OCI-LY1 (cell line): ENCODE measurements around the gene GPRIN1.

ENCODE experiments used
- H2AFZ ChIP-seq: fragments of 200-600 bp; sonication (generic), shearing (Covaris generic); 2 replicates; pipeline ENCODE4 v1.6.0; 2014; ENCODE audit warnings: antibody characterized with exemption, mild to moderate bottlenecking, low read length
- H3F3A ChIP-seq: fragments of 200-600 bp; sonication (generic), shearing (Covaris generic); 2 replicates; pipeline ENCODE4 v1.6.0; 2014; ENCODE audit warnings: mild to moderate bottlenecking, antibody characterized with exemption, low read length, moderate library complexity; ENCODE audit not compliant: insufficient read depth
- H3K27ac ChIP-seq: fragments of 200-600 bp; sonication (generic); 2 replicates; pipeline ENCODE4 v1.5.1; 2014; ENCODE audit warnings: low read length, mixed run types, mild to moderate bottlenecking, low read depth; ENCODE audit not compliant: poor library complexity, severe bottlenecking
- H3K27me3 ChIP-seq: fragments of 200-600 bp; sonication (generic); 2 replicates; pipeline ENCODE4 v1.6.0; 2014; ENCODE audit warnings: antibody characterized with exemption, mild to moderate bottlenecking, low read length, moderate library complexity; ENCODE audit not compliant: insufficient read depth
- H3K36me3 ChIP-seq: fragments of 200-600 bp; sonication (generic); 2 replicates; pipeline ENCODE4 v1.6.1; 2014; ENCODE audit warnings: mild to moderate bottlenecking, antibody characterized with exemption, low read length, moderate library complexity, mixed read lengths; ENCODE audit not compliant: insufficient read depth
- H3K4me1 ChIP-seq: fragments of 200-600 bp; sonication (generic); 2 replicates; pipeline ENCODE4 v1.5.1; 2014; ENCODE audit warnings: mild to moderate bottlenecking, low read length, moderate library complexity; ENCODE audit not compliant: insufficient read depth, severe bottlenecking
- H3K4me2 ChIP-seq: fragments of 200-600 bp; sonication (generic), shearing (Covaris generic); 2 replicates; pipeline ENCODE4 v1.6.1; 2014; ENCODE audit warnings: low read length
- H3K4me3 ChIP-seq: fragments of 200-600 bp; sonication (generic); 2 replicates; pipeline ENCODE4 v1.5.1; 2014; ENCODE audit warnings: low read length, low read depth, mild to moderate bottlenecking, mixed read lengths; ENCODE audit not compliant: poor library complexity, severe bottlenecking
- H3K79me2 ChIP-seq: fragments of 200-600 bp; shearing (Covaris generic); 2 replicates; pipeline ENCODE4 v1.6.1; 2016; ENCODE audit warnings: mixed run types, low read length, mixed read lengths; ENCODE audit not compliant: insufficient read depth
- H3K9ac ChIP-seq: fragments of 200-600 bp; sonication (generic), shearing (Covaris generic); 2 replicates; pipeline ENCODE4 v1.6.1; 2014; ENCODE audit warnings: mild to moderate bottlenecking, low read length, mixed read lengths
- H3K9me2 ChIP-seq: fragments of 200-600 bp; sonication (generic), shearing (Covaris generic); 2 replicates; pipeline ENCODE4 v1.6.1; 2014; ENCODE audit warnings: low read depth, mild to moderate bottlenecking, low read length, mixed read lengths
- H3K9me3 ChIP-seq: fragments of 200-600 bp; shearing (Covaris generic); 2 replicates; pipeline ENCODE4 v1.6.1; 2014; ENCODE audit warnings: low read length, mixed read lengths
- H4K20me1 ChIP-seq: fragments of 200-600 bp; sonication (generic), shearing (Covaris generic); 2 replicates; pipeline ENCODE4 v1.6.0; 2016; ENCODE audit warnings: mild to moderate bottlenecking, low read length; ENCODE audit not compliant: insufficient read depth
- EZH2 ChIP-seq: fragments of 200-600 bp; sonication (generic), shearing (Covaris generic); IDR thresholded peaks from 2 replicates; pipeline ENCODE4 v1.8.0; 2017; ENCODE audit warnings: borderline replicate concordance, mixed run types, mild to moderate bottlenecking, antibody characterized with exemption, low read length, moderate library complexity, mixed read lengths
- TF ChIP-seq, protein P1 (sequence below): fragments of 200-600 bp; sonication (generic), shearing (Covaris generic); IDR thresholded peaks from 2 replicates; pipeline ENCODE4 v1.5.1; 2017; ENCODE audit warnings: mild to moderate bottlenecking, antibody characterized with exemption, low read length, moderate library complexity, mixed read lengths

GPRIN1 gene

DNA sequence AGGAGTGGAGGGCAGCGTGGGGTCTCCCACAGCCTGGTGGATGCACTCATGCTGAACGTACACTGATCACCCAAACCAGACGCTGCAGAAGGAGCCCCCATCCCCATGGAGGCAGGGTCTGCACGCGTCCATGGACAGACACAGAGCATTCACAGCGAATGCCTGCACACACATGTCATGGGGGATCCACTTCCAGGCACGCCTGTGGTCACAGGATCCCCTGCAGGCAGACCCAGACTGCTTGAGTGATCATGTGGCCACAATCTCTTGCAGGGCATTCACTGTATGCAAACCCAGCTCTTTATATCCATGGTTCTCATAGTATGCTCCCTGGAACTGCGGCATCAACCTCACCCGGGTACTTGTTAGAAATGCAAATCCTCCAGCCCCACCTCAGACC, 15.0 kb upstream of the GPRIN1 start:
- no peak for TF ChIP-seq EZH2
- TF ChIP-seq, protein P1, sequence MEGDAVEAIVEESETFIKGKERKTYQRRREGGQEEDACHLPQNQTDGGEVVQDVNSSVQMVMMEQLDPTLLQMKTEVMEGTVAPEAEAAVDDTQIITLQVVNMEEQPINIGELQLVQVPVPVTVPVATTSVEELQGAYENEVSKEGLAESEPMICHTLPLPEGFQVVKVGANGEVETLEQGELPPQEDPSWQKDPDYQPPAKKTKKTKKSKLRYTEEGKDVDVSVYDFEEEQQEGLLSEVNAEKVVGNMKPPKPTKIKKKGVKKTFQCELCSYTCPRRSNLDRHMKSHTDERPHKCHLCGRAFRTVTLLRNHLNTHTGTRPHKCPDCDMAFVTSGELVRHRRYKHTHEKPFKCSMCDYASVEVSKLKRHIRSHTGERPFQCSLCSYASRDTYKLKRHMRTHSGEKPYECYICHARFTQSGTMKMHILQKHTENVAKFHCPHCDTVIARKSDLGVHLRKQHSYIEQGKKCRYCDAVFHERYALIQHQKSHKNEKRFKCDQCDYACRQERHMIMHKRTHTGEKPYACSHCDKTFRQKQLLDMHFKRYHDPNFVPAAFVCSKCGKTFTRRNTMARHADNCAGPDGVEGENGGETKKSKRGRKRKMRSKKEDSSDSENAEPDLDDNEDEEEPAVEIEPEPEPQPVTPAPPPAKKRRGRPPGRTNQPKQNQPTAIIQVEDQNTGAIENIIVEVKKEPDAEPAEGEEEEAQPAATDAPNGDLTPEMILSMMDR = no peak
- Histone ChIP-seq H3K27me3 (peaks cover 4% of the 10 kb centered on the region; the same call in 1 of the 2 replicates), H3K36me3 (no peaks in the 10 kb centered on the region), H3K27ac (no peak overlapping the region), H3K4me3 (no peak overlapping the region), H3K9me2 (no peaks in the 10 kb centered on the region), H3K4me2 (no peak overlapping the region), H3K4me1 (peaks cover 7% of the 10 kb centered on the region), H3F3A (no peaks in the 10 kb centered on the region), H4K20me1 (no peaks in the 10 kb centered on the region), H2AFZ (no peak overlapping the region), H3K9me3 (no peaks in the 10 kb centered on the region), H3K9ac (no peak overlapping the region), H3K79me2 (no peaks in the 10 kb centered on the region)

DNA sequence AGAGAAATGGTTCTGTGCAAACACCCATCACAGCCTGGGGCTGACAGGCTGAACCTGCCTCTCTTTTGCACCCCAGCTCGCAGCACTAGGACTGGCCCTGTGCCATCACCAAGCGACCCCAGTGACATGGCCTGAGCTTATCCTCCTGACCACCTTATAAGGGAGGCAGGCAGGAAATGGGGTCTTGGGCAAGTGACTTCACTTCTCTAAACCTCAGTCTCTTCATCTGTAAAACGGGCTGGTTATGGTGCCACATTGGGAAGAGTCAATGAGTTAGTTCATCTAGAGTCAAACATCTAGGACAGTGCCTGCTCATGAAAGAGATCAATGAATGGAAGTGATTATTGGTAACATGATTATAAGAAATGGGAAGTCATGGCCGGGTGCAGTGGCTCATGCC, 14.2 kb upstream of the GPRIN1 start:
- Histone ChIP-seq H3K9me2 (no peaks in the 10 kb centered on the region), H3K4me3 (no peak overlapping the region), H3F3A (no peaks in the 10 kb centered on the region), H3K27ac (no peak overlapping the region), H3K9me3 (no peaks in the 10 kb centered on the region), H3K4me2 (no peak overlapping the region), H2AFZ (no peak overlapping the region), H3K9ac (no peak overlapping the region), H4K20me1 (no peaks in the 10 kb centered on the region), H3K79me2 (no peaks in the 10 kb centered on the region), H3K36me3 (no peaks in the 10 kb centered on the region), H3K4me1 (no peaks in the 10 kb centered on the region), H3K27me3 (no peaks in the 10 kb centered on the region; the same call in 1 of the 2 replicates)
- TF ChIP-seq, protein P1 = no peak
- no peak for TF ChIP-seq EZH2

DNA sequence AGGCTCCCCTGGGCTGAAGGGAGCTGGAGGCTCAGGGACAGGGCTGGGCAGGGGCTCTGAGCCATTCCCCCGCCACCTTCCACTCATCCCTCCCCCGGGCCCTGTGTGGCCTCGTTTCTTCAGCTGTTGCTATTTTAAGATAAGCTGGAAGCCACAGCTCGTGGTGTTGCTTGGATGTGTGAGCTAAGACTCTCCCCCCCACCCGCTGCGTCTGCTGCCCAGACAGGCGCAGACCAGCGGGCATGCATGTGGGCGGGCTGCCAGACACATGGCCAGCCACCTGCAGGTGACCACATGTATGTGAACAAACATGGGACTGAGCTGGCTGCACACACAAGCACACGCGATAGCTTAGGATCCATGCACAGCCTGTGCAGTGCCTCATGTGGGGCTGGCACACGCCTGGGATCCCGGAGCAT, 11.7 kb upstream of the GPRIN1 start:
- Histone ChIP-seq H3K4me2 (no peak overlapping the region), H3K79me2 (no peaks in the 10 kb centered on the region), H3K27me3 (no peaks in the 10 kb centered on the region; the same call in 1 of the 2 replicates), H3K4me1 (no peaks in the 10 kb centered on the region), H3K27ac (no peak overlapping the region), H4K20me1 (no peaks in the 10 kb centered on the region), H3K4me3 (no peak overlapping the region), H3K9ac (no peak overlapping the region), H3F3A (no peaks in the 10 kb centered on the region), H3K36me3 (no peaks in the 10 kb centered on the region), H2AFZ (no peak overlapping the region), H3K9me3 (no peaks in the 10 kb centered on the region), H3K9me2 (no peaks in the 10 kb centered on the region)
- no peak for TF ChIP-seq EZH2
- TF ChIP-seq, protein P1 = no peak
